Gastrocnemius medialis (tissue), 4 donors: ENCODE measurements around the gene PDE7B. TPM values are rescaled to one million over a fixed set of nuclear protein-coding genes. Genes with fewer than 3 reads are reported as not detected.

Source experiments
- ATAC-seq, 2 donors: fragments of 150-250 bp; one replicate each; pipeline ENCODE4 v1.9.1; 2016
- DNase-seq, 2 donors: peaks; one replicate each; pipeline ENCODE4 v3.0.0-alpha.2; 2019
- H3K27ac ChIP-seq, 4 donors: fragments of 200-600 bp; sonication (generic); 1 replicate in 1 of 4; 2 replicates in 3 of 4; pipeline ENCODE4 v1.5.1; 2016 to 2018; ENCODE audit warnings: mild to moderate bottlenecking in 2 of 4, moderate library complexity in 1 of 4
- H3K27me3 ChIP-seq, 3 donors: fragments of 200-600 bp; sonication (generic) in 2 of 3; 1 replicate in 1 of 3; 2 replicates in 2 of 3; pipeline versions ENCODE4 v1.5.1 to v1.6.0; 2016 to 2019; ENCODE audit warnings: mild to moderate bottlenecking in 1 of 3, moderate library complexity in 1 of 3
- H3K36me3 ChIP-seq, 2 donors: fragments of 200-600 bp; sonication (generic) in 1 of 2; one replicate each; pipeline ENCODE4 v1.5.1; 2017 to 2018
- H3K4me1 ChIP-seq, 2 donors: fragments of 200-600 bp; sonication (generic) in 1 of 2; one replicate each; pipeline ENCODE4 v1.5.1; 2016 to 2017; ENCODE audit warnings: mild to moderate bottlenecking in 2 of 2
- H3K4me3 ChIP-seq, 4 donors: fragments of 200-600 bp; sonication (generic) in 3 of 4; 1 replicate in 1 of 4; 2 replicates in 3 of 4; pipeline ENCODE4 v1.5.1; 2016 to 2019; ENCODE audit warnings: mild to moderate bottlenecking in 2 of 4
- H3K9me3 ChIP-seq, 3 donors: fragments of 200-600 bp; sonication (generic) in 2 of 3; 1 replicate in 1 of 3; 2 replicates in 2 of 3; pipeline ENCODE4 v1.5.1; 2016 to 2019
- CTCF ChIP-seq, 5 experiments: fragments of 450-650 bp in 3 of 5; fragments of 200-600 bp in 2 of 5; sonication (generic) in 2 of 5; IDR thresholded peaks in 4 of 5; conservative IDR thresholded peaks in 1 of 5; 1 replicate in 4 of 5; 2 replicates in 1 of 5; pipeline ENCODE4 v1.5.1; 2016 to 2019; ENCODE audit warnings: antibody characterized with exemption in 5 of 5, mild to moderate bottlenecking in 3 of 5, moderate library complexity in 3 of 5
- POLR2A ChIP-seq, 2 donors: fragments of 450-650 bp; IDR thresholded peaks; one replicate each; pipeline ENCODE4 v1.6.1; 2017; ENCODE audit warnings: antibody characterized with exemption in 2 of 2, mild to moderate bottlenecking in 2 of 2, moderate library complexity in 2 of 2
- in situ Hi-C, 4 donors: fragments of 200-750 bp; cut with MboI; loops; one replicate each; pipeline versions ENCODE4 v1.15.0 to v1.8.0; 2017; ENCODE audit warnings: low sequenced_read_pairs in 4 of 4
- intact Hi-C: fragments of 100-400 bp; cut with DNase I; formaldehyde crosslinking; loops from one replicate; pipeline ENCODE4 v1.15.1; 2023; ENCODE audit warnings: low total_unique reads
- total RNA-seq, 4 donors: library from RNA; depleted of rRNA; stranded (reverse); fragments of >200 nt; gene quantifications; one replicate each; pipeline versions ENCODE4 v1.1.0 to v1.2.3, GENCODE V29; 2016

The PDE7B gene
- total RNA-seq, 4 donors from 2014 or later, result 2.2 to 3.6 (median 2.7) TPM

- no peak overlapping the region for H3K4me3 ChIP-seq
- TF ChIP-seq POLR2A (IDR thresholded peaks at IDR 0.05), result no peak
- TF ChIP-seq CTCF (IDR thresholded peaks at IDR 0.05 in 4 of 5, conservative IDR thresholded peaks at IDR 0.05 in 1 of 5), result no peak
- intact Hi-C loops (no loop called here), in situ Hi-C loops (no loop called here)
- DNase-seq (no peak), ATAC-seq (no peak)
- H3K9me3 ChIP-seq, result no peaks in the 10 kb centered on the region
- H3K36me3 ChIP-seq, result no peaks in the 10 kb centered on the region
- no peaks in the 10 kb centered on the region for H3K27me3 ChIP-seq
- peaks cover 19 to 21% of the 10 kb centered on the region in 2 donors for H3K4me1 ChIP-seq
- no peak overlapping the region for H3K27ac ChIP-seq
Observed at GRCh38 chr6:136076496-136076895, 225.0 kb downstream of the PDE7B start.

- DNase-seq, result peak in 1 of 2 donors; percentile 19
- TF ChIP-seq POLR2A (IDR thresholded peaks at IDR 0.05), result no peak
- TF ChIP-seq CTCF (IDR thresholded peaks at IDR 0.05 in 4 of 5, conservative IDR thresholded peaks at IDR 0.05 in 1 of 5), result no peak
- Histone ChIP-seq H3K36me3 (no peaks in the 10 kb centered on the region), H3K9me3 (no peaks in the 10 kb centered on the region), H3K4me3 (no peak overlapping the region), H3K4me1 (peaks cover 19 to 20% of the 10 kb centered on the region in 2 donors), H3K27me3 (no peaks in the 10 kb centered on the region), H3K27ac (peak overlapping the region in 1 of 4 donors; percentile 48)
- ATAC-seq, result peak; percentile 83 to 86
- in situ Hi-C loops, result no loop called here
- intact Hi-C loops, result no loop called here
Observed at GRCh38 chr6:136077834-136078576, 226.5 kb downstream of the PDE7B start.

GRCh38 chr6:136079701-136080565, 228.4 kb downstream of the PDE7B start:
- Histone ChIP-seq H3K4me1 (peaks cover 18 to 19% of the 10 kb centered on the region in 2 donors), H3K27ac (peak overlapping the region in 3 of 4 donors; percentile 24 to 56 (median 41)), H3K4me3 (no peak overlapping the region), H3K36me3 (no peaks in the 10 kb centered on the region), H3K27me3 (no peaks in the 10 kb centered on the region), H3K9me3 (no peaks in the 10 kb centered on the region)
- ATAC-seq (peak in 1 of 2 donors; percentile 53), DNase-seq (no peak)
- in situ Hi-C loops (no loop called here), intact Hi-C loops (no loop called here)
- TF ChIP-seq POLR2A (IDR thresholded peaks at IDR 0.05), result no peak
- no peak for TF ChIP-seq CTCF (IDR thresholded peaks at IDR 0.05 in 4 of 5, conservative IDR thresholded peaks at IDR 0.05 in 1 of 5)

GRCh38 chr6:136083540-136083939, 232.0 kb downstream of the PDE7B start:
- DNase-seq (no peak), ATAC-seq (no peak)
- TF ChIP-seq POLR2A (IDR thresholded peaks at IDR 0.05), result no peak
- TF ChIP-seq CTCF (IDR thresholded peaks at IDR 0.05 in 4 of 5, conservative IDR thresholded peaks at IDR 0.05 in 1 of 5), result no peak
- no peaks in the 10 kb centered on the region for H3K27me3 ChIP-seq
- in situ Hi-C loops (no loop called here), intact Hi-C loops (no loop called here)
- no peak overlapping the region for H3K4me3 ChIP-seq
- H3K36me3 ChIP-seq, result no peaks in the 10 kb centered on the region
- H3K4me1 ChIP-seq, result peaks cover 3 to 5% of the 10 kb centered on the region in 2 donors
- H3K27ac ChIP-seq, result no peak overlapping the region
- H3K9me3 ChIP-seq, result no peaks in the 10 kb centered on the region
